DND-41 (cell line): ENCODE measurements around the gene SMTNL2.
"Not testable (repeated sequence)": the region's sequence is repeated elsewhere in the genome, so short reads cannot be mapped to it uniquely, and the experiment has no call there.

Experiments used
- ATAC-seq: fragments of 200-7000 bp; cut with Tn5 transposase; 3 replicates; pipeline ENCODE4 v1.9.1; 2021; ENCODE audit warnings: low read depth; ENCODE audit not compliant: insufficient read depth
- DNase-seq: peaks from one replicate; pipeline ENCODE4 v3.0.0-alpha.2; 2020
- H2AFZ ChIP-seq: 2 replicates; pipeline ENCODE4 v1.6.0; 2012; ENCODE audit warnings: low read depth, low read length
- H3K27ac ChIP-seq: 2 replicates; pipeline ENCODE4 v1.5.1; 2012; ENCODE audit warnings: low read length, inconsistent platforms
- H3K27me3 ChIP-seq: fragments of 200-600 bp; sonication (generic); 2 replicates; pipeline ENCODE4 v1.6.0; 2012; ENCODE audit warnings: low read length, mild to moderate bottlenecking, inconsistent platforms; ENCODE audit not compliant: insufficient read depth, poor library complexity
- H3K36me3 ChIP-seq: 2 replicates; pipeline ENCODE4 v1.5.1; 2012; ENCODE audit warnings: low read length, inconsistent platforms; ENCODE audit not compliant: insufficient read depth
- H3K4me1 ChIP-seq: 2 replicates; pipeline ENCODE4 v1.5.1; 2012; ENCODE audit warnings: mild to moderate bottlenecking, low read length; ENCODE audit not compliant: insufficient read depth
- H3K4me2 ChIP-seq: 2 replicates; pipeline ENCODE4 v1.6.0; 2012; ENCODE audit warnings: mild to moderate bottlenecking, moderate library complexity, low read length, inconsistent platforms; ENCODE audit not compliant: insufficient read depth
- H3K4me3 ChIP-seq, 2 experiments: fragments of 200-600 bp in 1 of 2; shearing (Covaris generic) in 1 of 2; 2 replicates each; pipeline ENCODE4 v1.5.1; 2012 to 2016; ENCODE audit warnings: inconsistent platforms in 2 of 2, low read length in 2 of 2, mild to moderate bottlenecking in 2 of 2, low read depth in 1 of 2, moderate library complexity in 1 of 2
- H3K79me2 ChIP-seq: 2 replicates; pipeline ENCODE4 v1.6.0; 2012; ENCODE audit warnings: low read length, inconsistent platforms; ENCODE audit not compliant: insufficient read depth
- H3K9ac ChIP-seq: 2 replicates; pipeline ENCODE4 v1.6.0; 2012; ENCODE audit warnings: low read depth, mild to moderate bottlenecking, inconsistent platforms, low read length, moderate library complexity
- H3K9me3 ChIP-seq: 2 replicates; pipeline ENCODE4 v1.5.1; 2012; ENCODE audit warnings: low read length, moderate library complexity, mild to moderate bottlenecking, inconsistent platforms; ENCODE audit not compliant: insufficient read depth, severe bottlenecking
- H4K20me1 ChIP-seq: 2 replicates; pipeline ENCODE4 v1.6.0; 2012; ENCODE audit warnings: low read length; ENCODE audit not compliant: insufficient read depth
- CTCF ChIP-seq: IDR thresholded peaks from 2 replicates; pipeline ENCODE4 v1.5.1; 2012; ENCODE audit warnings: borderline replicate concordance, low read length, moderate library complexity, mild to moderate bottlenecking; ENCODE audit not compliant: poor library complexity, severe bottlenecking; ENCODE audit errors: extremely low read depth
- EZH2 ChIP-seq: IDR thresholded peaks from 3 replicates; pipeline ENCODE4 v1.6.1; 2012; ENCODE audit warnings: borderline replicate concordance, low read depth, mild to moderate bottlenecking, moderate library complexity, low read length, inconsistent platforms; ENCODE audit not compliant: severe bottlenecking

The SMTNL2 gene

GRCh38 chr17:4645642-4646041, 61.3 kb downstream of the SMTNL2 start:
- no peak overlapping the region for H2AFZ ChIP-seq
- H3K4me1 ChIP-seq: no peaks in the 10 kb centered on the region
- no peak for ATAC-seq
- H3K4me3 ChIP-seq: no peak overlapping the region
- H3K27ac ChIP-seq: no peak overlapping the region
- H3K27me3 ChIP-seq: peaks cover 13% of the 10 kb centered on the region
- no peaks in the 10 kb centered on the region for H4K20me1 ChIP-seq
- H3K79me2 ChIP-seq: no peaks in the 10 kb centered on the region
- no peak overlapping the region for H3K9ac ChIP-seq
- no peak for DNase-seq
- no peaks in the 10 kb centered on the region for H3K36me3 ChIP-seq
- no peak for TF ChIP-seq CTCF
- no peak for TF ChIP-seq EZH2
- no peaks in the 10 kb centered on the region for H3K9me3 ChIP-seq
- H3K4me2 ChIP-seq: no peak overlapping the region

- TF ChIP-seq EZH2: no peak
- no peak for TF ChIP-seq CTCF
- no peak overlapping the region for H3K4me3 ChIP-seq
- H3K79me2 ChIP-seq: no peaks in the 10 kb centered on the region
- no peaks in the 10 kb centered on the region for H4K20me1 ChIP-seq
- H3K4me2 ChIP-seq: no peak overlapping the region
- H2AFZ ChIP-seq: no peak overlapping the region
- no peak for DNase-seq
- no peaks in the 10 kb centered on the region for H3K4me1 ChIP-seq
- ATAC-seq: no peak
- H3K27ac ChIP-seq: no peak overlapping the region
- peaks cover 3% of the 10 kb centered on the region for H3K27me3 ChIP-seq
- no peak overlapping the region for H3K9ac ChIP-seq
- no peaks in the 10 kb centered on the region for H3K36me3 ChIP-seq
- no peaks in the 10 kb centered on the region for H3K9me3 ChIP-seq
These were observed 64.4 kb downstream of the SMTNL2 start for GRCh38 chr17:4648741-4649140.

GRCh38 chr17:4652997-4653396, 68.7 kb downstream of the SMTNL2 start:
- Histone ChIP-seq H3K27me3 (no peaks in the 10 kb centered on the region), H3K9me3 (no peaks in the 10 kb centered on the region), H4K20me1 (no peaks in the 10 kb centered on the region), H3K4me2 (no peak overlapping the region), H3K36me3 (no peaks in the 10 kb centered on the region), H2AFZ (no peak overlapping the region), H3K9ac (no peak overlapping the region), H3K27ac (no peak overlapping the region), H3K79me2 (no peaks in the 10 kb centered on the region), H3K4me3 (no peak overlapping the region), H3K4me1 (no peaks in the 10 kb centered on the region)
- TF ChIP-seq EZH2: no peak
- TF ChIP-seq CTCF: no peak
- DNase-seq: no peak
- no peak for ATAC-seq

GRCh38 chr17:4655933-4656332, 71.6 kb downstream of the SMTNL2 start:
- not testable (repeated sequence) for H3K9me3 ChIP-seq, H3K27ac ChIP-seq, H3K27me3 ChIP-seq, H3K9ac ChIP-seq, H3K4me1 ChIP-seq, H4K20me1 ChIP-seq, ATAC-seq, H3K36me3 ChIP-seq, H3K4me3 ChIP-seq, H2AFZ ChIP-seq, H3K79me2 ChIP-seq, H3K4me2 ChIP-seq
- peak; percentile 16 for DNase-seq
